IMR-90 (cell line): ENCODE results near the gene DUOX1. TPM values are rescaled to one million over a fixed set of nuclear protein-coding genes. Genes with fewer than 3 reads are reported as not detected.

Experiments used
- ATAC-seq: fragments of 200-7000 bp; cut with Tn5 transposase; 2 replicates; pipeline ENCODE4 v1.9.1; 2020; ENCODE audit warnings: low read depth, mild to moderate bottlenecking, moderate library complexity
- BruUV-seq: library from RNA; stranded (reverse); fragments of 400-500 nt; replicated peaks from 2 replicates; lab custom pipeline; 2021; lab: Mats Ljungman, UMichigan
- CTCF ChIA-PET: fragments of 300-600 bp; formaldehyde crosslinking; extraction: SDS; loops from one replicate; lab custom pipeline; 2021; ENCODE audit warnings: antibody characterized with exemption; lab: Yijun Ruan, JAX
- POLR2A ChIA-PET: fragments of 300-600 bp; sonication (Branson Sonifier 250); formaldehyde crosslinking; loops from one replicate; lab custom pipeline; 2022; ENCODE audit warnings: antibody characterized with exemption; ENCODE audit not compliant: unreplicated experiment; lab: Charles Lee
- DNase-seq: peaks from one replicate; pipeline ENCODE4 v3.0.0; 2013
- H2AFZ ChIP-seq: replicated peaks from 2 replicates; pipeline ENCODE3; 2013; ENCODE audit warnings: low read length, mild to moderate bottlenecking; ENCODE audit not compliant: poor library complexity
- H2AK5ac ChIP-seq: 2 replicates; pipeline ENCODE4 v1.6.1; 2013; ENCODE audit warnings: low read depth, low read length, inconsistent platforms
- H2AK9ac ChIP-seq: replicated peaks from 2 replicates; pipeline ENCODE3; 2013; ENCODE audit warnings: mild to moderate bottlenecking, low read depth, low read length, moderate library complexity; ENCODE audit not compliant: poor library complexity
- H2BK120ac ChIP-seq: 2 replicates; pipeline ENCODE4 v1.6.1; 2013; ENCODE audit warnings: low read depth, low read length, inconsistent platforms
- H2BK15ac ChIP-seq: 3 replicates; pipeline ENCODE4 v1.6.1; 2013; ENCODE audit warnings: low read depth, low read length, inconsistent platforms
- H2BK20ac ChIP-seq: 2 replicates; pipeline ENCODE4 v1.6.1; 2013; ENCODE audit warnings: low read depth, mild to moderate bottlenecking, inconsistent platforms, low read length, moderate library complexity
- H2BK5ac ChIP-seq: 2 replicates; pipeline ENCODE4 v1.6.1; 2013; ENCODE audit warnings: mild to moderate bottlenecking, low read depth, low read length, inconsistent platforms; ENCODE audit not compliant: poor library complexity, severe bottlenecking
- H3K14ac ChIP-seq: replicated peaks from 2 replicates; pipeline ENCODE4 v1.6.1; 2013; ENCODE audit warnings: low read depth, low read length, inconsistent platforms
- H3K18ac ChIP-seq: 2 replicates; pipeline ENCODE4 v1.6.1; 2013; ENCODE audit warnings: low read depth, low read length, control low read depth
- H3K23ac ChIP-seq: 2 replicates; pipeline ENCODE4 v1.6.1; 2013; ENCODE audit warnings: low read depth, low read length, inconsistent platforms
- H3K27ac ChIP-seq: 2 replicates; pipeline ENCODE4 v1.5.1; 2013; ENCODE audit warnings: mild to moderate bottlenecking, control low read depth, low read length; ENCODE audit not compliant: insufficient read depth
- H3K27me3 ChIP-seq: 2 replicates; pipeline ENCODE4 v1.6.1; 2013; ENCODE audit warnings: low read length; ENCODE audit not compliant: control insufficient read depth, insufficient read depth
- H3K36me3 ChIP-seq: 2 replicates; pipeline ENCODE4 v1.6.1; 2013; ENCODE audit warnings: low read length, mixed read lengths; ENCODE audit not compliant: control insufficient read depth, insufficient read depth
- H3K4ac ChIP-seq: 2 replicates; pipeline ENCODE4 v1.6.1; 2013; ENCODE audit warnings: low read depth, low read length, inconsistent platforms
- H3K4me1 ChIP-seq: 2 replicates; pipeline ENCODE4 v1.6.1; 2013; ENCODE audit warnings: low read length, mixed read lengths; ENCODE audit not compliant: control insufficient read depth, insufficient read depth
- H3K4me2 ChIP-seq: 2 replicates; pipeline ENCODE4 v1.6.1; 2013; ENCODE audit warnings: low read depth, mild to moderate bottlenecking, control low read depth, low read length, moderate library complexity
- H3K4me3 ChIP-seq: 2 replicates; pipeline ENCODE4 v1.5.1; 2013; ENCODE audit warnings: low read depth, mild to moderate bottlenecking, control low read depth, low read length, moderate library complexity; ENCODE audit not compliant: insufficient read depth
- H3K56ac ChIP-seq: 2 replicates; pipeline ENCODE4 v1.6.1; 2013; ENCODE audit warnings: low read length, inconsistent platforms; ENCODE audit not compliant: insufficient read depth; ENCODE audit errors: extremely low read depth
- H3K79me1 ChIP-seq, 2 experiments: 2 replicates each; pipeline ENCODE4 v1.6.1; 2013; ENCODE audit warnings: low read length in 2 of 2, inconsistent platforms in 1 of 2, low read depth in 1 of 2
- H3K9ac ChIP-seq: 2 replicates; pipeline ENCODE4 v1.6.1; 2013; ENCODE audit warnings: low read depth, low read length, control low read depth
- H3K9me1 ChIP-seq: 2 replicates; pipeline ENCODE4 v1.6.1; 2013; ENCODE audit warnings: low read length, inconsistent platforms; ENCODE audit not compliant: insufficient read depth
- H3K9me3 ChIP-seq: 2 replicates; pipeline ENCODE4 v1.6.1; 2013; ENCODE audit warnings: low read length; ENCODE audit not compliant: control insufficient read depth, insufficient read depth
- H4K20me1 ChIP-seq: 2 replicates; pipeline ENCODE4 v1.6.1; 2013; ENCODE audit warnings: low read length, inconsistent platforms; ENCODE audit not compliant: insufficient read depth
- H4K5ac ChIP-seq: 2 replicates; pipeline ENCODE4 v1.6.1; 2013; ENCODE audit warnings: mild to moderate bottlenecking, low read depth, low read length, control low read depth
- H4K8ac ChIP-seq, 2 experiments: 2 replicates each; pipeline ENCODE4 v1.6.1; 2013; ENCODE audit warnings: low read depth in 2 of 2, low read length in 2 of 2, control low read depth in 1 of 2, inconsistent platforms in 1 of 2
- H4K91ac ChIP-seq: 2 replicates; pipeline ENCODE4 v1.6.1; 2013; ENCODE audit warnings: low read depth, low read length, inconsistent platforms; ENCODE audit not compliant: insufficient read depth
- BHLHE40 ChIP-seq: fragments of 150-350 bp; IDR thresholded peaks from 2 replicates; pipeline ENCODE4 v1.6.1; 2016; ENCODE audit warnings: mild to moderate bottlenecking, low read depth, low read length
- CHD1 ChIP-seq: IDR thresholded peaks from 2 replicates; pipeline ENCODE4 v1.6.1; 2012; ENCODE audit warnings: low read depth, low read length, improper control_type of control experiment
- CTCF ChIP-seq: conservative IDR thresholded peaks from 2 replicates; pipeline ENCODE4 v1.5.1; 2012; ENCODE audit warnings: mild to moderate bottlenecking, low read depth, low read length, improper control_type of control experiment
- FOS ChIP-seq: fragments of 150-350 bp; IDR thresholded peaks from 2 replicates; pipeline ENCODE4 v1.6.1; 2016; ENCODE audit warnings: low read depth, low read length
- MXI1 ChIP-seq: IDR thresholded peaks from 2 replicates; pipeline ENCODE4 v1.6.1; 2012; ENCODE audit warnings: low read depth, mild to moderate bottlenecking, low read length, moderate library complexity, borderline replicate concordance
- NFE2L2 ChIP-seq: fragments of 150-350 bp; IDR thresholded peaks from 2 replicates; pipeline ENCODE4 v1.6.1; 2016; ENCODE audit warnings: low read depth, mild to moderate bottlenecking, low read length
- POLR2A ChIP-seq: IDR thresholded peaks from 2 replicates; pipeline ENCODE4 v1.6.1; 2012; ENCODE audit warnings: mild to moderate bottlenecking, low read depth, low read length
- RAD21 ChIP-seq: IDR thresholded peaks from 2 replicates; pipeline ENCODE4 v1.6.1; 2012; ENCODE audit warnings: low read length, improper control_type of control experiment
- RCOR1 ChIP-seq: IDR thresholded peaks from 2 replicates; pipeline ENCODE4 v1.6.1; 2012; ENCODE audit warnings: mild to moderate bottlenecking, low read length, improper control_type of control experiment; ENCODE audit not compliant: insufficient replicate concordance
- USF2 ChIP-seq: fragments of 150-350 bp; IDR thresholded peaks from 2 replicates; pipeline ENCODE4 v1.6.1; 2017; ENCODE audit warnings: mild to moderate bottlenecking, antibody characterized with exemption, low read length, low read depth
- WGBS, 2 experiments: methylation state at CpG; one replicate each; pipeline versions ENCODE4 v1.1.5 to v1.1.7; 2013; ENCODE audit warnings: missing lambda C conversion rate in 2 of 2; ENCODE audit not compliant: insufficient read length in 1 of 2; ENCODE audit errors: extremely low coverage in 2 of 2; 5-methylcytosine and 5-hydroxymethylcytosine counted together
- dilution Hi-C: fragments of 300-500 bp; cut with HindIII; formaldehyde crosslinking; loops from one replicate; pipeline ENCODE4 v1.14.3; 2018; ENCODE audit warnings: low sequenced_read_pairs; ENCODE audit not compliant: unreplicated experiment
- in situ Hi-C: fragments of 300-500 bp; cut with MboI; formaldehyde crosslinking; loops from 3 replicates; pipeline ENCODE4 v1.14.3; 2019; ENCODE audit warnings: low sequenced_read_pairs, inconsistent platforms, mixed read lengths
- intact Hi-C: fragments of 100-400 bp; cut with micrococcal nuclease; formaldehyde crosslinking; loops from 2 replicates; pipeline ENCODE4 v1.10.0; 2022
- polyA plus RNA-seq, 3 experiments: library from polyadenylated mRNA; depleted of rRNA; stranded (reverse); fragments of >200 nt; gene quantifications; 2 replicates each; pipeline ENCODE4 v1.2.3, GENCODE V29; 2012; ENCODE audit warnings: low replicate concordance in 1 of 3
- total RNA-seq: library from RNA; depleted of rRNA; stranded (reverse); fragments of >200 nt; gene quantifications from 2 replicates; pipeline ENCODE4 v1.2.3, GENCODE V29; 2012
- TF ChIP-seq, protein P1 (sequence below): fragments of 150-350 bp; IDR thresholded peaks from 2 replicates; pipeline ENCODE4 v1.6.1; 2016; ENCODE audit warnings: low read depth, mild to moderate bottlenecking, low read length, moderate library complexity, borderline replicate concordance

DUOX1 gene
- total and polyA plus RNA-seq, 2 of the 4 experiments (the other 2 are of a cell fraction), result not detected

DNA sequence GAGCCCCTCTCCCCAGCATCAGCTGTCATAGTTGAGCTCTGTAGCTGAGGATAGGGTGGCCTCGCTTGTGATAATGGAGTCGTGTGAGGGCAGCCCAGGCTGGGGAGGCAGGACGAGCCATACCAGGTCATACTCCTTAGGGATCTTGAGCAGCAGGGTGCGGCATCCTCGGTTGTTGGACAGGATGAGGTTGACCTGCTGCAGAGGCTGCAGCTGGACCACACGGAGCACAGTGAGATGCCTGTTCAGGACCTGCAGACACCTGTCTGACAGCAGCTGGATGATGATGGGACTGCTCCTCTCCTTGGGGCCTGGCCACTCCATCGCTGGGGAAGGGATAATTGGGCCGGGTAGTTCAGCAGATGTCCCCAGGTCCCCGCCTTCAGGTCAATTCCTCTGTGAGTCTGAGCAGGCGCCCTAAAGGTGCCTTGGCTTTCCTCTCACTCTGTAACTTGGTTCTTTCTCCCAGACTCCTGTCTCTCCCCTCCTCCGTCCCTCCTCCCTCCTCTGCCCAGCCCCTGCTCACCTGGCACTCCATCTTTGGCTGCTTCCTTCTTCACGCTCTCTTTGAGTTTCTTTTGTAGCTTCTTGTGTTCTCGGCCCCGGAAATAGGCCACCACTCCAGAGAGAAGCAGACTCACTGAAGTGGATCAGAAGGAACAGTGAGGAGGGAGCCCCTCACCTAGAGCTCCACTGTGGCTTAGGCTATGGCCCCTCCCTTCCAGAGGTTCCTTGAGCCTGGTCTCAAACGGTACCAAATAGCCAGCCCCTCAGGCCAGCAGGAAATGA lies 23.6 kb upstream of the DUOX1 start (continued):
- TF ChIP-seq RCOR1, result no peak

GRCh38 chr15:45107941-45108630 lies 21.7 kb upstream of the DUOX1 start:
- no peak overlapping the region for H3K4me2 ChIP-seq
- H3K23ac ChIP-seq, result no peak overlapping the region
- intact Hi-C loops, result no loop called here
- in situ Hi-C loops, result no loop called here
- no peak overlapping the region for H4K91ac ChIP-seq
- H3K27me3 ChIP-seq, result peaks cover 75% of the 10 kb centered on the region
- no peaks in the 10 kb centered on the region for H3K79me1 ChIP-seq
- H3K9me3 ChIP-seq, result no peaks in the 10 kb centered on the region
- no peak overlapping the region for H4K8ac ChIP-seq
- DNase-seq, result no peak
- dilution Hi-C loops, result no loop called here
- H2BK20ac ChIP-seq, result no peak overlapping the region
- H3K14ac ChIP-seq, result no peak overlapping the region
- TF ChIP-seq, protein P1, sequence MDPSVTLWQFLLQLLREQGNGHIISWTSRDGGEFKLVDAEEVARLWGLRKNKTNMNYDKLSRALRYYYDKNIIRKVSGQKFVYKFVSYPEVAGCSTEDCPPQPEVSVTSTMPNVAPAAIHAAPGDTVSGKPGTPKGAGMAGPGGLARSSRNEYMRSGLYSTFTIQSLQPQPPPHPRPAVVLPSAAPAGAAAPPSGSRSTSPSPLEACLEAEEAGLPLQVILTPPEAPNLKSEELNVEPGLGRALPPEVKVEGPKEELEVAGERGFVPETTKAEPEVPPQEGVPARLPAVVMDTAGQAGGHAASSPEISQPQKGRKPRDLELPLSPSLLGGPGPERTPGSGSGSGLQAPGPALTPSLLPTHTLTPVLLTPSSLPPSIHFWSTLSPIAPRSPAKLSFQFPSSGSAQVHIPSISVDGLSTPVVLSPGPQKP, result no peak
- TF ChIP-seq CTCF (no peak), CHD1 (no peak), FOS (no peak), USF2 (no peak), RAD21 (no peak), POLR2A (no peak), BHLHE40 (no peak), NFE2L2 (no peak), RCOR1 (no peak), MXI1 (no peak)
- no peak overlapping the region for H3K4me3 ChIP-seq
- no peaks in the 10 kb centered on the region for H4K20me1 ChIP-seq
- H2AK5ac ChIP-seq, result no peak overlapping the region
- no peak for ATAC-seq
- H3K27ac ChIP-seq, result no peak overlapping the region
- POLR2A ChIA-PET, result no interaction called here
- H4K5ac ChIP-seq, result no peak overlapping the region
- no peaks in the 10 kb centered on the region for H3K9me1 ChIP-seq
- no peak overlapping the region for H3K4ac ChIP-seq
- no peak overlapping the region for H3K56ac ChIP-seq
- H3K9ac ChIP-seq, result no peak overlapping the region
- BruUV-seq, result no TSS peak
- H2AK9ac ChIP-seq, result no peak overlapping the region
- H2AFZ ChIP-seq, result peak overlapping the region; percentile 63
- CTCF ChIA-PET, result interaction anchor here (2.7 kb wide), 1 partner anchor 10 kb away, joined by 12 read pairs; no protein-coding TSS in a partner anchor
- H2BK15ac ChIP-seq, result no peak overlapping the region
- H2BK5ac ChIP-seq, result peak overlapping the region; percentile 11
- H3K4me1 ChIP-seq, result no peaks in the 10 kb centered on the region
- no peaks in the 10 kb centered on the region for H3K36me3 ChIP-seq
- 80% methylated on average over 3 of the region's 10 CpGs; no CpG with 5 or more reads in 1 of the 2 experiments for WGBS, 2 experiments
- H3K18ac ChIP-seq, result no peak overlapping the region
- no peak overlapping the region for H2BK120ac ChIP-seq
